H9 (cell line): Measurements from ENCODE around the gene CWC15. TPM values are rescaled to one million over a fixed set of nuclear protein-coding genes. Genes with fewer than 3 reads are reported as not detected.
"Not testable (repeated sequence)": the region's sequence is repeated elsewhere in the genome, so short reads cannot be mapped to it uniquely, and the experiment has no call there.

Experiments
- DNase-seq: peaks from one replicate; pipeline ENCODE4 v3.0.0-alpha.2; 2017
- H2AFZ ChIP-seq: one replicate; pipeline ENCODE4 v1.6.1; 2013; ENCODE audit warnings: mild to moderate bottlenecking, low read length, control low read depth, moderate library complexity
- H2AK5ac ChIP-seq: 2 replicates; pipeline ENCODE4 v1.6.1; 2013; ENCODE audit warnings: low read length, control low read depth, mixed read lengths; ENCODE audit not compliant: insufficient read length
- H2BK120ac ChIP-seq: one replicate; pipeline ENCODE4 v1.6.1; 2013; ENCODE audit warnings: low read depth, mild to moderate bottlenecking, low read length, control low read depth, inconsistent platforms; ENCODE audit not compliant: poor library complexity, severe bottlenecking
- H2BK12ac ChIP-seq: 2 replicates; pipeline ENCODE4 v1.6.1; 2013; ENCODE audit warnings: low read length, control low read depth, mixed read lengths, low read depth; ENCODE audit not compliant: insufficient read length
- H2BK15ac ChIP-seq: 2 replicates; pipeline ENCODE4 v1.6.1; 2013; ENCODE audit warnings: low read depth, low read length, control low read depth
- H2BK20ac ChIP-seq: one replicate; pipeline ENCODE4 v1.6.1; 2013; ENCODE audit warnings: low read depth, mild to moderate bottlenecking, low read length, control low read depth, inconsistent platforms; ENCODE audit not compliant: poor library complexity, severe bottlenecking
- H2BK5ac ChIP-seq: 2 replicates; pipeline ENCODE4 v1.6.1; 2013; ENCODE audit warnings: low read length, control low read depth, mixed read lengths; ENCODE audit not compliant: insufficient read length
- H3K14ac ChIP-seq: 2 replicates; pipeline ENCODE4 v1.6.1; 2013; ENCODE audit warnings: low read length, control low read depth; ENCODE audit not compliant: insufficient read depth
- H3K18ac ChIP-seq: 2 replicates; pipeline ENCODE4 v1.6.1; 2013; ENCODE audit warnings: low read depth, mild to moderate bottlenecking, mixed read lengths, low read length, control low read depth; ENCODE audit not compliant: insufficient read length
- H3K23ac ChIP-seq: 2 replicates; pipeline ENCODE4 v1.6.1; 2013; ENCODE audit warnings: low read length, control low read depth, mixed read lengths, low read depth; ENCODE audit not compliant: insufficient read length
- H3K23me2 ChIP-seq: 2 replicates; pipeline ENCODE4 v1.6.1; 2013; ENCODE audit warnings: low read depth, mild to moderate bottlenecking, mixed read lengths, low read length, control low read depth; ENCODE audit not compliant: insufficient read length, poor library complexity, severe bottlenecking
- H3K27ac ChIP-seq: 2 replicates; pipeline ENCODE4 v1.5.1; 2013; ENCODE audit warnings: low read length, control low read depth, mixed read lengths, low read depth; ENCODE audit not compliant: insufficient read length
- H3K27me3 ChIP-seq: 2 replicates; pipeline ENCODE4 v1.6.1; 2013; ENCODE audit warnings: low read length, control low read depth, inconsistent platforms; ENCODE audit not compliant: insufficient read depth
- H3K4ac ChIP-seq: 2 replicates; pipeline ENCODE4 v1.6.1; 2013; ENCODE audit warnings: low read depth, mild to moderate bottlenecking, control low read depth, inconsistent platforms, low read length, moderate library complexity
- H3K4me1 ChIP-seq: 2 replicates; pipeline ENCODE4 v1.6.1; 2013; ENCODE audit warnings: low read length, control low read depth, inconsistent platforms; ENCODE audit not compliant: insufficient read depth
- H3K4me2 ChIP-seq: 2 replicates; pipeline ENCODE4 v1.6.1; 2013; ENCODE audit warnings: low read length, control low read depth, mixed read lengths; ENCODE audit not compliant: insufficient read length, insufficient read depth
- H3K56ac ChIP-seq: 2 replicates; pipeline ENCODE4 v1.6.1; 2013; ENCODE audit warnings: low read depth, mild to moderate bottlenecking, mixed read lengths, low read length, control low read depth; ENCODE audit not compliant: insufficient read length
- H3K79me1 ChIP-seq: 2 replicates; pipeline ENCODE4 v1.6.1; 2013; ENCODE audit warnings: low read depth, mild to moderate bottlenecking, moderate library complexity, low read length, control low read depth, inconsistent platforms; ENCODE audit not compliant: insufficient read depth, poor library complexity, severe bottlenecking
- H3K79me2 ChIP-seq: 2 replicates; pipeline ENCODE4 v1.6.1; 2013; ENCODE audit warnings: low read length, control low read depth, inconsistent platforms; ENCODE audit not compliant: insufficient read depth
- H3K9ac ChIP-seq: 2 replicates; pipeline ENCODE4 v1.6.1; 2013; ENCODE audit warnings: low read length, control low read depth, mixed read lengths; ENCODE audit not compliant: insufficient read length; ENCODE audit errors: extremely low read depth
- H3K9me3 ChIP-seq: one replicate; pipeline ENCODE4 v1.6.1; 2013; ENCODE audit warnings: low read depth, low read length, inconsistent platforms; ENCODE audit not compliant: control insufficient read depth
- H3T11ph ChIP-seq: one replicate; pipeline ENCODE4 v1.6.1; 2013; ENCODE audit warnings: mild to moderate bottlenecking, low read length, control low read depth, inconsistent platforms
- H4K20me1 ChIP-seq: one replicate; pipeline ENCODE4 v1.6.1; 2013; ENCODE audit not compliant: control insufficient read depth, insufficient read length, insufficient read depth
- H4K5ac ChIP-seq: 2 replicates; pipeline ENCODE4 v1.6.1; 2013; ENCODE audit warnings: low read depth, mild to moderate bottlenecking, mixed read lengths, low read length, control low read depth; ENCODE audit not compliant: insufficient read length
- H4K8ac ChIP-seq: replicated peaks from 2 replicates; pipeline ENCODE4 v1.6.1; 2013; ENCODE audit warnings: low read length, control low read depth, mixed read lengths, low read depth; ENCODE audit not compliant: insufficient read length
- H4K91ac ChIP-seq: 2 replicates; pipeline ENCODE4 v1.6.1; 2013; ENCODE audit warnings: low read depth, mild to moderate bottlenecking, moderate library complexity, mixed read lengths, low read length, control low read depth; ENCODE audit not compliant: insufficient read length
- H3K27ac Mint-ChIP-seq, 3 experiments: 2 replicates in 2 of 3; 3 replicates in 1 of 3; pipeline ENCODE4 v1.8.0; 2020 to 2021; ENCODE audit warnings: mixed read lengths in 3 of 3, mild to moderate bottlenecking in 1 of 3, moderate library complexity in 1 of 3
- H3K27me3 Mint-ChIP-seq: 2 replicates; pipeline ENCODE4 v1.8.0; 2021; ENCODE audit warnings: low read depth, mild to moderate bottlenecking, moderate library complexity, mixed read lengths
- H3K36me3 Mint-ChIP-seq, 3 experiments: 2 replicates in 2 of 3; 3 replicates in 1 of 3; pipeline ENCODE4 v1.8.0; 2020 to 2021; ENCODE audit warnings: low read depth in 3 of 3, mixed read lengths in 3 of 3; ENCODE audit not compliant: insufficient read depth in 1 of 3
- H3K4me1 Mint-ChIP-seq, 2 experiments: 2 replicates each; pipeline ENCODE4 v1.8.0; 2020; ENCODE audit warnings: mixed read lengths in 2 of 2
- H3K4me3 Mint-ChIP-seq, 2 experiments: 2 replicates in 1 of 2; 3 replicates in 1 of 2; pipeline ENCODE4 v1.8.0; 2020 to 2021; ENCODE audit warnings: mild to moderate bottlenecking in 2 of 2, mixed read lengths in 2 of 2, moderate library complexity in 1 of 2
- H3K9me3 Mint-ChIP-seq, 2 experiments: 2 replicates in 1 of 2; 3 replicates in 1 of 2; pipeline ENCODE4 v1.8.0; 2020; ENCODE audit warnings: mild to moderate bottlenecking in 2 of 2, mixed read lengths in 2 of 2, moderate library complexity in 1 of 2
- CTCF ChIP-seq: fragments of 200-600 bp; sonication (generic); conservative IDR thresholded peaks from 3 replicates; pipeline ENCODE4 v1.8.0; 2021; ENCODE audit warnings: antibody characterized with exemption, mild to moderate bottlenecking
- WGBS: extraction: QIAGEN DNeasy Blood & Tissue Kit; methylation state at CpG from one replicate; pipeline ENCODE4 v1.1.7; 2013; ENCODE audit warnings: missing lambda C conversion rate, low lambda C conversion rate, mixed read lengths; ENCODE audit not compliant: insufficient read length; ENCODE audit errors: extremely low coverage; 5-methylcytosine and 5-hydroxymethylcytosine counted together
- total RNA-seq: library from RNA; stranded (reverse); gene quantifications from 2 replicates; pipeline ENCODE4 v1.2.1, GENCODE V29; 2021

The CWC15 gene
- total RNA-seq, 1 experiment from 2014 or later: 76.9 TPM

DNA sequence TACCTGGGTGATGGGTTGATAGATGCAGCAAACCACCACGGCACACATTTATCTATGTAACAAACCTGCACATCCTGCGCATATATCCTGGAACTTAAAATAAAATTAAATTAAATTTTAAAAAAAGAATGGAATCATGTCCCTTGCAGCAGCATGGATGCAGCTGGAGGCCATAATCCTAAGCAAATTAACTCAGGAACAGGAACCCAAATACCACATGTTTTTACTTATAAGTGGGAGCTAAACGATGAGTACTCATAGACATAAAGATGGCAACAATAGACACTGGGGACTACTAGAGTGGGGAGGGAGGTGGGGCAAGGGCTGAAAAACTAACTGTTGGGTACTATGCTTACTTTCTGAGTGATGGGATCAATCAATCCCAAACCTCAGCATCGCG, 40.9 kb downstream of the CWC15 start:
- no peak overlapping the region for H2AK5ac ChIP-seq
- no peak overlapping the region for H4K5ac ChIP-seq
- no peaks in the 10 kb centered on the region for H3K9me3 ChIP-seq
- WGBS: no CpG with 5 or more reads among the region's 5 CpGs
- no peak overlapping the region for H3K4me2 ChIP-seq
- H3K9ac ChIP-seq: no peak overlapping the region
- H3K4ac ChIP-seq: no peak overlapping the region
- H2BK12ac ChIP-seq: no peak overlapping the region
- H3K27me3 ChIP-seq: no peaks in the 10 kb centered on the region
- no peak overlapping the region for H2BK5ac ChIP-seq
- no peak overlapping the region for H2BK20ac ChIP-seq
- H4K20me1 ChIP-seq: no peaks in the 10 kb centered on the region
- H2BK15ac ChIP-seq: no peak overlapping the region
- H4K8ac ChIP-seq: no peak overlapping the region
- H3K36me3 Mint-ChIP-seq: no peaks in the 10 kb centered on the region; a peak in 1 of 7 replicates
- peaks cover 18 to 30% of the 10 kb centered on the region in 2 experiments for H3K4me1 Mint-ChIP-seq
- H2BK120ac ChIP-seq: no peak overlapping the region
- H3K79me1 ChIP-seq: no peaks in the 10 kb centered on the region
- H4K91ac ChIP-seq: no peak overlapping the region
- peaks cover 5% of the 10 kb centered on the region; the same call in 1 of the 2 replicates for H3K27me3 Mint-ChIP-seq
- no peak overlapping the region for H3K4me3 Mint-ChIP-seq
- no peaks in the 10 kb centered on the region for H3K79me2 ChIP-seq
- peaks cover 8% of the 10 kb centered on the region; the same call in 1 of the 2 replicates for H3K4me1 ChIP-seq
- no peak overlapping the region for H3K23ac ChIP-seq
- no peak overlapping the region for H3K27ac ChIP-seq
- H3T11ph ChIP-seq: no peak overlapping the region
- no peak overlapping the region for H3K56ac ChIP-seq
- no peak overlapping the region for H2AFZ ChIP-seq
- DNase-seq: no peak
- peaks cover 2% of the 10 kb centered on the region in 2 experiments; a peak in 1 of 5 replicates for H3K9me3 Mint-ChIP-seq
- H3K18ac ChIP-seq: no peak overlapping the region
- no peak for TF ChIP-seq CTCF
- no peaks in the 10 kb centered on the region for H3K23me2 ChIP-seq
- H3K27ac Mint-ChIP-seq: no peak overlapping the region
- H3K14ac ChIP-seq: no peak overlapping the region

- H3K9me3 Mint-ChIP-seq, H3K27me3 ChIP-seq, H2AFZ ChIP-seq, H3K4ac ChIP-seq, H3K36me3 Mint-ChIP-seq, H3K4me2 ChIP-seq, H3K56ac ChIP-seq, H3K79me1 ChIP-seq, H3K27ac Mint-ChIP-seq, H4K20me1 ChIP-seq, H4K91ac ChIP-seq, H3K23ac ChIP-seq, H3K27ac ChIP-seq, H3K14ac ChIP-seq, H2BK5ac ChIP-seq, H3K23me2 ChIP-seq, H2BK20ac ChIP-seq, H3K9me3 ChIP-seq, H3K4me3 Mint-ChIP-seq, H2BK120ac ChIP-seq, H3K27me3 Mint-ChIP-seq, H2BK12ac ChIP-seq, H4K5ac ChIP-seq, H4K8ac ChIP-seq, H3K18ac ChIP-seq, H3T11ph ChIP-seq, H3K79me2 ChIP-seq, DNase-seq, H2AK5ac ChIP-seq, H3K9ac ChIP-seq, H2BK15ac ChIP-seq, H3K4me1 ChIP-seq: not testable (repeated sequence)
- peaks cover 18 to 30% of the 10 kb centered on the region in 2 experiments for H3K4me1 Mint-ChIP-seq
Observed at GRCh38 chr11:94932072-94932471, 41.3 kb downstream of the CWC15 start.
